ENCODE measurements around the gene ADGRB2.
"Not testable (repeated sequence)": the region's sequence is repeated elsewhere in the genome, so short reads cannot be mapped to it uniquely, and the experiment has no call there.

The ADGRB2 gene

GRCh38 chr1:31712068-31712467 is 52.1 kb downstream of the ADGRB2 start:
- Histone ChIP-seq H3K4me3 (ENCODE audit: low read depth in 1 of 2, low read length in 2 of 2) (no peak overlapping the region), H3K9me3 (ENCODE audit: insufficient read depth, low read length, severe bottlenecking) (no peaks in the 10 kb centered on the region), H4K20me1 (ENCODE audit: insufficient read depth, low read length) (no peaks in the 10 kb centered on the region), H3K27me3 (ENCODE audit: insufficient read depth, low read length, poor library complexity) (peaks cover 14% of the 10 kb centered on the region), H3K27ac (ENCODE audit: low read length) (no peak overlapping the region), H3K4me2 (ENCODE audit: insufficient read depth, low read length) (no peak overlapping the region), H3K79me2 (ENCODE audit: insufficient read depth, low read length) (no peaks in the 10 kb centered on the region), H3K9ac (ENCODE audit: low read depth, low read length) (no peak overlapping the region), H3K36me3 (ENCODE audit: insufficient read depth, low read length) (no peaks in the 10 kb centered on the region), H3K4me1 (ENCODE audit: insufficient read depth, low read length) (no peaks in the 10 kb centered on the region), H2AFZ (ENCODE audit: low read depth, low read length) (no peak overlapping the region)
- ATAC-seq (ENCODE audit: insufficient read depth, low read depth) (no peak), DNase-seq (no peak)
- TF ChIP-seq CTCF (IDR thresholded peaks at IDR 0.05; ENCODE audit: borderline replicate concordance, extremely low read depth, low read length, poor library complexity, severe bottlenecking) (no peak), EZH2 (IDR thresholded peaks at IDR 0.05; ENCODE audit: borderline replicate concordance, low read depth, low read length, severe bottlenecking) (no peak)

GRCh38 chr1:31708324-31708723 is 55.8 kb downstream of the ADGRB2 start:
- Histone ChIP-seq H3K4me2 (ENCODE audit: insufficient read depth, low read length) (no peak overlapping the region), H3K9ac (ENCODE audit: low read depth, low read length) (no peak overlapping the region), H4K20me1 (ENCODE audit: insufficient read depth, low read length) (no peaks in the 10 kb centered on the region; the same call in 1 of the 2 replicates), H3K79me2 (ENCODE audit: insufficient read depth, low read length) (no peaks in the 10 kb centered on the region), H3K4me3 (ENCODE audit: low read depth in 1 of 2, low read length in 2 of 2) (no peak overlapping the region), H3K27me3 (ENCODE audit: insufficient read depth, low read length, poor library complexity) (peaks cover 10% of the 10 kb centered on the region), H3K36me3 (ENCODE audit: insufficient read depth, low read length) (no peaks in the 10 kb centered on the region), H3K9me3 (ENCODE audit: insufficient read depth, low read length, severe bottlenecking) (no peaks in the 10 kb centered on the region), H3K4me1 (ENCODE audit: insufficient read depth, low read length) (peaks cover 8% of the 10 kb centered on the region), H3K27ac (ENCODE audit: low read length) (no peak overlapping the region), H2AFZ (ENCODE audit: low read depth, low read length) (no peak overlapping the region)
- ATAC-seq (ENCODE audit: insufficient read depth, low read depth) = no peak
- TF ChIP-seq EZH2 (IDR thresholded peaks at IDR 0.05; ENCODE audit: borderline replicate concordance, low read depth, low read length, severe bottlenecking) = no peak
- no peak for TF ChIP-seq CTCF (IDR thresholded peaks at IDR 0.05; ENCODE audit: borderline replicate concordance, extremely low read depth, low read length, poor library complexity, severe bottlenecking)
- no peak for DNase-seq

DNA sequence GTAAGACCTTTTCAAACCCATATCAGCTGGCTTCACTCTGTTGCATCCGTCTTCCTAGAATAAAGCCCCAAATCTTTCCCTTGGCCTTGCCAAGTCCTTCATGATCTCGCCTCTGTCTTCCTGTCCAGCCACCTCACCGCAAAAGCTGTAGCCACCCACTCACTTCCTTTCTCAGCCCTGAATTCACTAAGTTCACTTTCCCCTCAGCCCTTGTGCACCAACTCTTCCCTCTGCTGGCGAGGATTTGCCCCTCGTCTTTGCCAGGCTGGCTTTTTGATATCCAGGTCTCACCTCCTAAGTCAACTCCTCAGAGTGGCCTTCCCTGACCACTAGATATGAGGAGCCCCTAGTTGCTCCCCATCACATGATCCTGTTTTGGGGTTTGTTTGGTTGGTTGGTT is 56.4 kb downstream of the ADGRB2 start:
- Histone ChIP-seq H3K9me3 (ENCODE audit: insufficient read depth, low read length, severe bottlenecking) (no peaks in the 10 kb centered on the region), H3K27me3 (ENCODE audit: insufficient read depth, low read length, poor library complexity) (peaks cover 4% of the 10 kb centered on the region), H3K27ac (ENCODE audit: low read length) (no peak overlapping the region), H2AFZ (ENCODE audit: low read depth, low read length) (no peak overlapping the region), H3K79me2 (ENCODE audit: insufficient read depth, low read length) (no peaks in the 10 kb centered on the region), H4K20me1 (ENCODE audit: insufficient read depth, low read length) (no peaks in the 10 kb centered on the region; the same call in 1 of the 2 replicates), H3K4me1 (ENCODE audit: insufficient read depth, low read length) (peaks cover 8% of the 10 kb centered on the region), H3K4me2 (ENCODE audit: insufficient read depth, low read length) (no peak overlapping the region), H3K36me3 (ENCODE audit: insufficient read depth, low read length) (no peaks in the 10 kb centered on the region), H3K4me3 (ENCODE audit: low read depth in 1 of 2, low read length in 2 of 2) (no peak overlapping the region), H3K9ac (ENCODE audit: low read depth, low read length) (no peak overlapping the region)
- ATAC-seq (ENCODE audit: insufficient read depth, low read depth) (no peak), DNase-seq (no peak)
- TF ChIP-seq CTCF (IDR thresholded peaks at IDR 0.05; ENCODE audit: borderline replicate concordance, extremely low read depth, low read length, poor library complexity, severe bottlenecking) (peak; percentile 16), EZH2 (IDR thresholded peaks at IDR 0.05; ENCODE audit: borderline replicate concordance, low read depth, low read length, severe bottlenecking) (no peak)

- not testable (repeated sequence) for H3K4me1 ChIP-seq (ENCODE audit: insufficient read depth, low read length); H4K20me1 ChIP-seq (ENCODE audit: insufficient read depth, low read length); H3K27me3 ChIP-seq (ENCODE audit: insufficient read depth, low read length, poor library complexity); H2AFZ ChIP-seq (ENCODE audit: low read depth, low read length); H3K36me3 ChIP-seq (ENCODE audit: insufficient read depth, low read length); H3K4me3 ChIP-seq (ENCODE audit: low read depth in 1 of 2, low read length in 2 of 2); H3K27ac ChIP-seq (ENCODE audit: low read length); H3K4me2 ChIP-seq (ENCODE audit: insufficient read depth, low read length); H3K9me3 ChIP-seq (ENCODE audit: insufficient read depth, low read length, severe bottlenecking); ATAC-seq (ENCODE audit: insufficient read depth, low read depth); H3K9ac ChIP-seq (ENCODE audit: low read depth, low read length); H3K79me2 ChIP-seq (ENCODE audit: insufficient read depth, low read length); DNase-seq
Observed at GRCh38 chr1:31707059-31707600, 57.0 kb downstream of the ADGRB2 start.

Data from DND-41 (cell line).